Measurements from ENCODE around the gene PPY. TPM values are rescaled to one million over a fixed set of nuclear protein-coding genes. Genes with fewer than 3 reads are reported as not detected.

The PPY gene, protein sequence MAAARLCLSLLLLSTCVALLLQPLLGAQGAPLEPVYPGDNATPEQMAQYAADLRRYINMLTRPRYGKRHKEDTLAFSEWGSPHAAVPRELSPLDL
- not detected in 3 replicates for total RNA-seq (2021)
- Bru-seq, nascent RNA, result not detected
- long read RNA-seq, experiment 1, result 0 reads
- long read RNA-seq, experiment 2, partial matches to known transcripts, result 0 of 1 reads
- long read RNA-seq, experiment 2, other reads (novel, unspliced or antisense), result 1 of 1 reads
- long read RNA-seq, experiment 3, result 0 reads

GRCh38 chr17:43942051-43942685 is at the start of gene PPY:
TSS of gene PPY (minus strand) at chr17:43942476. CDS start at chr17:43941654, 822 bp downstream.
- DNase-seq (ENCODE audit: low spot score), result no peak
- ChIA-PET POLR2A (no interaction called here), CTCF (interaction anchor here (1.4 to 5.8 kb wide), 8 partner anchors 12 to 152 kb away, joined by 3 to 118 read pairs (median 38); partner anchors contain the start of genes CD300LG, MPP2, NAGS and PYY)
- no peak for ATAC-seq
- Mint-ChIP-seq H3K4me1 (peaks cover 26% of the 10 kb centered on the region), H3K36me3 (no peaks in the 10 kb centered on the region), H3K4me3 (no peak within 1 kb of the TSS), H3K9me3 (no peaks in the 10 kb centered on the region), H3K27me3 (ENCODE audit: low read depth) (peaks cover 34% of the 10 kb centered on the region), H3K27ac (no peak within 1 kb of the TSS)
- TF ChIP-seq SMAD4 (CRISPR knock-in tag; IDR thresholded peaks at IDR 0.05) (no peak), MLX (CRISPR knock-in tag; IDR thresholded peaks at IDR 0.05) (no peak), CREM (CRISPR knock-in tag; IDR thresholded peaks at IDR 0.05) (no peak)

DNA sequence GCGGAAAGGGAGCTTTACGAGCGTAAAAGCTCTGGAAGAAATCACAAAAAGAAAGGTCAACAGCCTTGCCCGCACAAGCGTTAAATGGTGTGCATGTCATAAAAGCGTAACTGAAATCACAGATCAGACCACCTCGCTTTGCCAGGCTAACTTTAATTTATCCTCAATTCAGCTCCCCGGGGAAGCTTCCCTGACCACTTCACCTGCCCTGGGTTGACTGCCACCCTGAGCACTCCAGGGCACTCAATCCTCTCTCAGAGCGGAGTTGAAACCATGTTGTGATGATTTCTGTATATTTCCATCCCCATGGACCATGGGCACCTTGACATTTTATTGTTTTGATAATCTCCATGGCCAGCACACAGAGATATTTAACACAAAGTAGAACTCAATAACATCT is 46.0 kb upstream of the PPY start:
- H3K4me1 Mint-ChIP-seq, result peaks cover 4% of the 10 kb centered on the region; the same call in 1 of the 2 replicates
- H3K27me3 Mint-ChIP-seq (ENCODE audit: low read depth), result peaks cover 6% of the 10 kb centered on the region
- H3K9me3 Mint-ChIP-seq, result no peaks in the 10 kb centered on the region
- H3K27ac Mint-ChIP-seq, result no peak overlapping the region
- ChIA-PET POLR2A (no interaction called here), CTCF (interaction anchor here (1.0 to 2.6 kb wide), 4 partner anchors 45 to 142 kb away, joined by 3 to 12 read pairs (median 5); no protein-coding TSS in a partner anchor)
- DNase-seq (ENCODE audit: low spot score) (no peak), ATAC-seq (no peak)
- no peak overlapping the region for H3K4me3 Mint-ChIP-seq
- H3K36me3 Mint-ChIP-seq, result no peaks in the 10 kb centered on the region
- TF ChIP-seq ATF3 (CRISPR knock-in tag; conservative IDR thresholded peaks at IDR 0.05) (no peak), ZNF425 (CRISPR knock-in tag; conservative IDR thresholded peaks at IDR 0.05) (no peak), SMAD4 (CRISPR knock-in tag; IDR thresholded peaks at IDR 0.05) (no peak), ESRRA (CRISPR knock-in tag; IDR thresholded peaks at IDR 0.05; ENCODE audit: borderline replicate concordance) (no peak), ETV6 (CRISPR knock-in tag; IDR thresholded peaks at IDR 0.05) (no peak), MYBL2 (CRISPR knock-in tag; IDR thresholded peaks at IDR 0.05) (no peak), NFATC4 (CRISPR knock-in tag; IDR thresholded peaks at IDR 0.05) (no peak), NFE2L1 (CRISPR knock-in tag; IDR thresholded peaks at IDR 0.05) (no peak), GRHL2 (CRISPR knock-in tag; IDR thresholded peaks at IDR 0.05; ENCODE audit: insufficient replicate concordance, severe bottlenecking) (no peak)
- TF ChIP-seq, protein P1, sequence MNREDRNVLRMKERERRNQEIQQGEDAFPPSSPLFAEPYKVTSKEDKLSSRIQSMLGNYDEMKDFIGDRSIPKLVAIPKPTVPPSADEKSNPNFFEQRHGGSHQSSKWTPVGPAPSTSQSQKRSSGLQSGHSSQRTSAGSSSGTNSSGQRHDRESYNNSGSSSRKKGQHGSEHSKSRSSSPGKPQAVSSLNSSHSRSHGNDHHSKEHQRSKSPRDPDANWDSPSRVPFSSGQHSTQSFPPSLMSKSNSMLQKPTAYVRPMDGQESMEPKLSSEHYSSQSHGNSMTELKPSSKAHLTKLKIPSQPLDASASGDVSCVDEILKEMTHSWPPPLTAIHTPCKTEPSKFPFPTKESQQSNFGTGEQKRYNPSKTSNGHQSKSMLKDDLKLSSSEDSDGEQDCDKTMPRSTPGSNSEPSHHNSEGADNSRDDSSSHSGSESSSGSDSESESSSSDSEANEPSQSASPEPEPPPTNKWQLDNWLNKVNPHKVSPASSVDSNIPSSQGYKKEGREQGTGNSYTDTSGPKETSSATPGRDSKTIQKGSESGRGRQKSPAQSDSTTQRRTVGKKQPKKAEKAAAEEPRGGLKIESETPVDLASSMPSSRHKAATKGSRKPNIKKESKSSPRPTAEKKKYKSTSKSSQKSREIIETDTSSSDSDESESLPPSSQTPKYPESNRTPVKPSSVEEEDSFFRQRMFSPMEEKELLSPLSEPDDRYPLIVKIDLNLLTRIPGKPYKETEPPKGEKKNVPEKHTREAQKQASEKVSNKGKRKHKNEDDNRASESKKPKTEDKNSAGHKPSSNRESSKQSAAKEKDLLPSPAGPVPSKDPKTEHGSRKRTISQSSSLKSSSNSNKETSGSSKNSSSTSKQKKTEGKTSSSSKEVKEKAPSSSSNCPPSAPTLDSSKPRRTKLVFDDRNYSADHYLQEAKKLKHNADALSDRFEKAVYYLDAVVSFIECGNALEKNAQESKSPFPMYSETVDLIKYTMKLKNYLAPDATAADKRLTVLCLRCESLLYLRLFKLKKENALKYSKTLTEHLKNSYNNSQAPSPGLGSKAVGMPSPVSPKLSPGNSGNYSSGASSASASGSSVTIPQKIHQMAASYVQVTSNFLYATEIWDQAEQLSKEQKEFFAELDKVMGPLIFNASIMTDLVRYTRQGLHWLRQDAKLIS (CRISPR knock-in tag; IDR thresholded peaks at IDR 0.05; ENCODE audit: borderline replicate concordance), result no peak
- TF ChIP-seq, protein P2, sequence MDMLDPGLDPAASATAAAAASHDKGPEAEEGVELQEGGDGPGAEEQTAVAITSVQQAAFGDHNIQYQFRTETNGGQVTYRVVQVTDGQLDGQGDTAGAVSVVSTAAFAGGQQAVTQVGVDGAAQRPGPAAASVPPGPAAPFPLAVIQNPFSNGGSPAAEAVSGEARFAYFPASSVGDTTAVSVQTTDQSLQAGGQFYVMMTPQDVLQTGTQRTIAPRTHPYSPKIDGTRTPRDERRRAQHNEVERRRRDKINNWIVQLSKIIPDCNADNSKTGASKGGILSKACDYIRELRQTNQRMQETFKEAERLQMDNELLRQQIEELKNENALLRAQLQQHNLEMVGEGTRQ (CRISPR knock-in tag; IDR thresholded peaks at IDR 0.05), result no peak
- TF ChIP-seq, protein P3, sequence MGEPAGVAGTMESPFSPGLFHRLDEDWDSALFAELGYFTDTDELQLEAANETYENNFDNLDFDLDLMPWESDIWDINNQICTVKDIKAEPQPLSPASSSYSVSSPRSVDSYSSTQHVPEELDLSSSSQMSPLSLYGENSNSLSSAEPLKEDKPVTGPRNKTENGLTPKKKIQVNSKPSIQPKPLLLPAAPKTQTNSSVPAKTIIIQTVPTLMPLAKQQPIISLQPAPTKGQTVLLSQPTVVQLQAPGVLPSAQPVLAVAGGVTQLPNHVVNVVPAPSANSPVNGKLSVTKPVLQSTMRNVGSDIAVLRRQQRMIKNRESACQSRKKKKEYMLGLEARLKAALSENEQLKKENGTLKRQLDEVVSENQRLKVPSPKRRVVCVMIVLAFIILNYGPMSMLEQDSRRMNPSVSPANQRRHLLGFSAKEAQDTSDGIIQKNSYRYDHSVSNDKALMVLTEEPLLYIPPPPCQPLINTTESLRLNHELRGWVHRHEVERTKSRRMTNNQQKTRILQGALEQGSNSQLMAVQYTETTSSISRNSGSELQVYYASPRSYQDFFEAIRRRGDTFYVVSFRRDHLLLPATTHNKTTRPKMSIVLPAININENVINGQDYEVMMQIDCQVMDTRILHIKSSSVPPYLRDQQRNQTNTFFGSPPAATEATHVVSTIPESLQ (CRISPR knock-in tag; IDR thresholded peaks at IDR 0.05), result no peak
- TF ChIP-seq, protein P4, sequence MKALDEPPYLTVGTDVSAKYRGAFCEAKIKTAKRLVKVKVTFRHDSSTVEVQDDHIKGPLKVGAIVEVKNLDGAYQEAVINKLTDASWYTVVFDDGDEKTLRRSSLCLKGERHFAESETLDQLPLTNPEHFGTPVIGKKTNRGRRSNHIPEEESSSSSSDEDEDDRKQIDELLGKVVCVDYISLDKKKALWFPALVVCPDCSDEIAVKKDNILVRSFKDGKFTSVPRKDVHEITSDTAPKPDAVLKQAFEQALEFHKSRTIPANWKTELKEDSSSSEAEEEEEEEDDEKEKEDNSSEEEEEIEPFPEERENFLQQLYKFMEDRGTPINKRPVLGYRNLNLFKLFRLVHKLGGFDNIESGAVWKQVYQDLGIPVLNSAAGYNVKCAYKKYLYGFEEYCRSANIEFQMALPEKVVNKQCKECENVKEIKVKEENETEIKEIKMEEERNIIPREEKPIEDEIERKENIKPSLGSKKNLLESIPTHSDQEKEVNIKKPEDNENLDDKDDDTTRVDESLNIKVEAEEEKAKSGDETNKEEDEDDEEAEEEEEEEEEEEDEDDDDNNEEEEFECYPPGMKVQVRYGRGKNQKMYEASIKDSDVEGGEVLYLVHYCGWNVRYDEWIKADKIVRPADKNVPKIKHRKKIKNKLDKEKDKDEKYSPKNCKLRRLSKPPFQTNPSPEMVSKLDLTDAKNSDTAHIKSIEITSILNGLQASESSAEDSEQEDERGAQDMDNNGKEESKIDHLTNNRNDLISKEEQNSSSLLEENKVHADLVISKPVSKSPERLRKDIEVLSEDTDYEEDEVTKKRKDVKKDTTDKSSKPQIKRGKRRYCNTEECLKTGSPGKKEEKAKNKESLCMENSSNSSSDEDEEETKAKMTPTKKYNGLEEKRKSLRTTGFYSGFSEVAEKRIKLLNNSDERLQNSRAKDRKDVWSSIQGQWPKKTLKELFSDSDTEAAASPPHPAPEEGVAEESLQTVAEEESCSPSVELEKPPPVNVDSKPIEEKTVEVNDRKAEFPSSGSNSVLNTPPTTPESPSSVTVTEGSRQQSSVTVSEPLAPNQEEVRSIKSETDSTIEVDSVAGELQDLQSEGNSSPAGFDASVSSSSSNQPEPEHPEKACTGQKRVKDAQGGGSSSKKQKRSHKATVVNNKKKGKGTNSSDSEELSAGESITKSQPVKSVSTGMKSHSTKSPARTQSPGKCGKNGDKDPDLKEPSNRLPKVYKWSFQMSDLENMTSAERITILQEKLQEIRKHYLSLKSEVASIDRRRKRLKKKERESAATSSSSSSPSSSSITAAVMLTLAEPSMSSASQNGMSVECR (CRISPR knock-in tag; IDR thresholded peaks at IDR 0.05; ENCODE audit: borderline replicate concordance), result no peak
- TF ChIP-seq, protein P5, sequence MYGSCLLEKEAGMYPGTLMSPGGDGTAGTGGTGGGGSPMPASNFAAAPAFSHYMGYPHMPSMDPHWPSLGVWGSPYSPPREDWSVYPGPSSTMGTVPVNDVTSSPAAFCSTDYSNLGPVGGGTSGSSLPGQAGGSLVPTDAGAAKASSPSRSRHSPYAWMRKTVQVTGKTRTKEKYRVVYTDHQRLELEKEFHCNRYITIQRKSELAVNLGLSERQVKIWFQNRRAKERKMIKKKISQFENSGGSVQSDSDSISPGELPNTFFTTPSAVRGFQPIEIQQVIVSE (CRISPR knock-in tag; IDR thresholded peaks at IDR 0.05; ENCODE audit: borderline replicate concordance), result no peak
